ENCODE data around the gene DOCK10. TPM values are rescaled to one million over a fixed set of nuclear protein-coding genes. Genes with fewer than 3 reads are reported as not detected.

DOCK10 gene
- total RNA-seq (11.8 and 26.3 TPM in 2 replicates), polyA plus RNA-seq (20.8 and 36.3 TPM in 2 replicates), polyA minus RNA-seq (ENCODE audit: low replicate concordance) (28.5 and 30.9 TPM in 2 replicates)
- polyA plus RNA-seq (2012), result 14.1 and 19.7 TPM in 2 replicates

- no peaks in the 10 kb centered on the region for H3K27me3 ChIP-seq (ENCODE audit: control insufficient read depth, insufficient read depth, low read length)
- DNase-seq (ENCODE audit: low read depth in 2 of 2), result peak; percentile 58 to 70
- no peaks in the 10 kb centered on the region for H3K9me3 ChIP-seq (ENCODE audit: control insufficient read depth, insufficient read depth, low read depth, low read length)
- peak within 1 kb of the TSS; percentile 68 for H3K9ac ChIP-seq (ENCODE audit: insufficient read depth, low read length)
- no peak for TF ChIP-seq CTCF (conservative IDR thresholded peaks at IDR 0.05 in 1 of 2, IDR thresholded peaks at IDR 0.05 in 1 of 2; ENCODE audit: low read depth in 1 of 2, low read length in 2 of 2)
- no peak for TF ChIP-seq EZH2 (IDR thresholded peaks at IDR 0.05; ENCODE audit: low read length, missing control alignments)
- peaks cover 35% of the 10 kb centered on the region for H3K79me2 ChIP-seq (ENCODE audit: control insufficient read depth, insufficient read depth, low read length)
- H3K27ac ChIP-seq (ENCODE audit: insufficient read depth, low read length), result peak within 1 kb of the TSS; percentile 58
- peak within 1 kb of the TSS; percentile 95 for H3K4me2 ChIP-seq (ENCODE audit: extremely low read depth, insufficient read depth, low read length)
- H2AFZ ChIP-seq (ENCODE audit: low read length), result peak within 1 kb of the TSS; percentile 74
- H4K20me1 ChIP-seq (ENCODE audit: control insufficient read depth, extremely low read depth, insufficient read depth, low read length), result no peaks in the 10 kb centered on the region
- H3K4me3 ChIP-seq (replicated peaks in 1 of 4; ENCODE audit: control extremely low read depth in 1 of 4, insufficient read depth in 1 of 4, low read depth in 3 of 4, low read length in 4 of 4), result peak within 1 kb of the TSS; percentile 61 to 76 (median 64)
- peaks cover 8% of the 10 kb centered on the region for H3K4me1 ChIP-seq (ENCODE audit: control insufficient read depth, extremely low read depth, insufficient read depth, low read length)
- no peaks in the 10 kb centered on the region for H3K36me3 ChIP-seq (ENCODE audit: control insufficient read depth, insufficient read depth, low read length)
Observed at GRCh38 chr2:225041851-225042799, at the start of gene DOCK10. Gene DOCK10 (minus strand): TSS chr2:225042468. CDS start chr2:225042374, 94 bp downstream.

- Histone ChIP-seq H3K36me3 (ENCODE audit: control insufficient read depth, insufficient read depth, low read length) (no peaks in the 10 kb centered on the region), H3K4me2 (ENCODE audit: extremely low read depth, insufficient read depth, low read length) (no peak overlapping the region), H2AFZ (ENCODE audit: low read length) (no peak overlapping the region), H3K4me1 (ENCODE audit: control insufficient read depth, extremely low read depth, insufficient read depth, low read length) (no peaks in the 10 kb centered on the region), H3K4me3 (replicated peaks in 1 of 4; ENCODE audit: control extremely low read depth in 1 of 4, insufficient read depth in 1 of 4, low read depth in 3 of 4, low read length in 4 of 4) (no peak overlapping the region), H3K9ac (ENCODE audit: insufficient read depth, low read length) (no peak overlapping the region), H3K27me3 (ENCODE audit: control insufficient read depth, insufficient read depth, low read length) (no peaks in the 10 kb centered on the region), H3K9me3 (ENCODE audit: control insufficient read depth, insufficient read depth, low read depth, low read length) (no peaks in the 10 kb centered on the region), H4K20me1 (ENCODE audit: control insufficient read depth, extremely low read depth, insufficient read depth, low read length) (no peaks in the 10 kb centered on the region), H3K27ac (ENCODE audit: insufficient read depth, low read length) (peak overlapping the region; percentile 27), H3K79me2 (ENCODE audit: control insufficient read depth, insufficient read depth, low read length) (no peaks in the 10 kb centered on the region)
- TF ChIP-seq CTCF (conservative IDR thresholded peaks at IDR 0.05 in 1 of 2, IDR thresholded peaks at IDR 0.05 in 1 of 2; ENCODE audit: low read depth in 1 of 2, low read length in 2 of 2), result no peak
- TF ChIP-seq EZH2 (IDR thresholded peaks at IDR 0.05; ENCODE audit: low read length, missing control alignments), result no peak
- peak; percentile 70 to 98 for DNase-seq (ENCODE audit: low read depth in 2 of 2)
Observed at GRCh38 chr2:225091336-225091735, 49.1 kb upstream of the DOCK10 start.

- no peak overlapping the region for H3K9ac ChIP-seq (ENCODE audit: insufficient read depth, low read length)
- peak in 1 of 2 donors; percentile 73 for DNase-seq (ENCODE audit: low read depth in 2 of 2)
- peak overlapping the region; percentile 27 for H3K27ac ChIP-seq (ENCODE audit: insufficient read depth, low read length)
- no peaks in the 10 kb centered on the region for H3K9me3 ChIP-seq (ENCODE audit: control insufficient read depth, insufficient read depth, low read depth, low read length)
- H2AFZ ChIP-seq (ENCODE audit: low read length), result no peak overlapping the region
- H3K79me2 ChIP-seq (ENCODE audit: control insufficient read depth, insufficient read depth, low read length), result no peaks in the 10 kb centered on the region
- H3K4me2 ChIP-seq (ENCODE audit: extremely low read depth, insufficient read depth, low read length), result peak overlapping the region; percentile 17
- no peaks in the 10 kb centered on the region for H3K4me1 ChIP-seq (ENCODE audit: control insufficient read depth, extremely low read depth, insufficient read depth, low read length)
- TF ChIP-seq EZH2 (IDR thresholded peaks at IDR 0.05; ENCODE audit: low read length, missing control alignments) (no peak), CTCF (conservative IDR thresholded peaks at IDR 0.05 in 1 of 2, IDR thresholded peaks at IDR 0.05 in 1 of 2; ENCODE audit: low read depth in 1 of 2, low read length in 2 of 2) (no peak)
- H3K4me3 ChIP-seq (replicated peaks in 1 of 4; ENCODE audit: control extremely low read depth in 1 of 4, insufficient read depth in 1 of 4, low read depth in 3 of 4, low read length in 4 of 4), result no peak overlapping the region
- no peaks in the 10 kb centered on the region for H4K20me1 ChIP-seq (ENCODE audit: control insufficient read depth, extremely low read depth, insufficient read depth, low read length)
- H3K36me3 ChIP-seq (ENCODE audit: control insufficient read depth, insufficient read depth, low read length), result no peaks in the 10 kb centered on the region
- H3K27me3 ChIP-seq (ENCODE audit: control insufficient read depth, insufficient read depth, low read length), result no peaks in the 10 kb centered on the region
Observed at GRCh38 chr2:225090746-225091145, 48.5 kb upstream of the DOCK10 start.
